Activated CD4-positive, CD25-positive, alpha-beta regulatory T cell treated with anti-CD3 and anti-CD28 coated beads, Interleukin-2, amount 50 U/mL, for 72 hours (primary cell): ENCODE data around the gene LAMC1.
A peak's percentile ranks its signal among the peaks of the same experiment; 100 is the strongest.

ENCODE experiments used
- DNase-seq: peaks from one replicate; pipeline ENCODE4 v3.0.0; 2021

The LAMC1 gene

GRCh38 chr1:183021405-183022201 lies 1.6 kb upstream of the LAMC1 start:
- no peak for DNase-seq

GRCh38 chr1:183022202-183023145 lies 746 bp upstream of the LAMC1 start:
- DNase-seq, result no peak

- peak; percentile 32 for DNase-seq
Measured at GRCh38 chr1:183023601-183024316, 539 bp downstream of the LAMC1 start.

GRCh38 chr1:183024317-183025009 lies 1.2 kb downstream of the LAMC1 start:
- no peak for DNase-seq

- DNase-seq, result no peak
Measured at GRCh38 chr1:183025010-183025337, 1.8 kb downstream of the LAMC1 start.

- DNase-seq, result no peak
Measured at GRCh38 chr1:183025782-183026774, 2.9 kb downstream of the LAMC1 start.

- no peak for DNase-seq
Measured at GRCh38 chr1:183027031-183027430, 3.8 kb downstream of the LAMC1 start.

- DNase-seq, result no peak
Measured at GRCh38 chr1:183027791-183028190, 4.6 kb downstream of the LAMC1 start.

- DNase-seq, result no peak
Measured at GRCh38 chr1:183029591-183030000, 6.4 kb downstream of the LAMC1 start.

GRCh38 chr1:183030053-183030452 lies 6.8 kb downstream of the LAMC1 start:
- DNase-seq, result no peak

- DNase-seq, result no peak
Measured at GRCh38 chr1:183032122-183032921, 9.1 kb downstream of the LAMC1 start.

- DNase-seq, result no peak
Measured at GRCh38 chr1:183033205-183033604, 10.0 kb downstream of the LAMC1 start.

- no peak for DNase-seq
Measured at GRCh38 chr1:183034682-183035081, 11.5 kb downstream of the LAMC1 start.

- no peak for DNase-seq
Measured at GRCh38 chr1:183038333-183038866, 15.2 kb downstream of the LAMC1 start.

GRCh38 chr1:183038913-183039312 lies 15.7 kb downstream of the LAMC1 start:
- DNase-seq, result no peak

GRCh38 chr1:183039330-183039729 lies 16.1 kb downstream of the LAMC1 start:
- no peak for DNase-seq

- no peak for DNase-seq
Measured at GRCh38 chr1:183039985-183040447, 16.8 kb downstream of the LAMC1 start.

GRCh38 chr1:183040547-183040971 lies 17.3 kb downstream of the LAMC1 start:
- DNase-seq, result no peak

- DNase-seq, result no peak
Measured at GRCh38 chr1:183043254-183043653, 20.0 kb downstream of the LAMC1 start.
